Neural crest cell (in vitro differentiated cells): ENCODE measurements around the gene ATF3. TPM values are rescaled to one million over a fixed set of nuclear protein-coding genes. Genes with fewer than 3 reads are reported as not detected.
"Not testable (repeated sequence)": the region's sequence is repeated elsewhere in the genome, so short reads cannot be mapped to it uniquely, and the experiment has no call there.

Source experiments
- DNase-seq: peaks from one replicate; pipeline ENCODE4 v3.0.0; 2021; ENCODE audit warnings: low read depth, mixed read lengths, low spot score
- H3K27ac Mint-ChIP-seq: one replicate; pipeline ENCODE4 v1.8.0; 2021; ENCODE audit warnings: mild to moderate bottlenecking, mixed read lengths; ENCODE audit not compliant: unreplicated experiment
- H3K27me3 Mint-ChIP-seq: 2 replicates; pipeline ENCODE4 v1.8.0; 2021; ENCODE audit warnings: low read depth, mild to moderate bottlenecking, mixed read lengths
- H3K36me3 Mint-ChIP-seq: 2 replicates; pipeline ENCODE4 v1.8.0; 2021; ENCODE audit warnings: low read depth, mild to moderate bottlenecking, mixed read lengths
- H3K4me1 Mint-ChIP-seq: 2 replicates; pipeline ENCODE4 v1.8.0; 2021; ENCODE audit warnings: mixed read lengths
- H3K4me3 Mint-ChIP-seq: one replicate; pipeline ENCODE4 v1.8.0; 2021; ENCODE audit warnings: mild to moderate bottlenecking, mixed read lengths
- H3K9me3 Mint-ChIP-seq: 2 replicates; pipeline ENCODE4 v1.8.0; 2021; ENCODE audit warnings: mixed read lengths
- CTCF ChIP-seq: fragments of 200-600 bp; sonication (generic); conservative IDR thresholded peaks from 2 replicates; pipeline ENCODE4 v1.5.0; 2021; ENCODE audit warnings: antibody characterized with exemption, mild to moderate bottlenecking
- total RNA-seq: library from RNA; stranded (reverse); gene quantifications from 2 replicates; pipeline ENCODE4 v1.2.1, GENCODE V29; 2021

The ATF3 gene
- total RNA-seq, 1 donor from 2014 or later: 10.3 TPM

GRCh38 chr1:212633161-212633560, 24.6 kb downstream of the ATF3 start:
- no peak for DNase-seq
- H3K27me3 Mint-ChIP-seq: no peaks in the 10 kb centered on the region
- no peak for TF ChIP-seq CTCF
- no peak overlapping the region for H3K27ac Mint-ChIP-seq
- no peaks in the 10 kb centered on the region for H3K4me1 Mint-ChIP-seq
- no peaks in the 10 kb centered on the region for H3K36me3 Mint-ChIP-seq
- H3K4me3 Mint-ChIP-seq: no peak overlapping the region
- H3K9me3 Mint-ChIP-seq: peaks cover 2% of the 10 kb centered on the region

GRCh38 chr1:212634252-212634651, 25.7 kb downstream of the ATF3 start:
- no peak overlapping the region for H3K4me3 Mint-ChIP-seq
- no peaks in the 10 kb centered on the region for H3K36me3 Mint-ChIP-seq
- H3K27me3 Mint-ChIP-seq: peaks cover 3% of the 10 kb centered on the region
- H3K27ac Mint-ChIP-seq: no peak overlapping the region
- H3K9me3 Mint-ChIP-seq: peaks cover 2% of the 10 kb centered on the region
- DNase-seq: no peak
- H3K4me1 Mint-ChIP-seq: no peaks in the 10 kb centered on the region
- TF ChIP-seq CTCF: no peak

- DNase-seq: no peak
- no peaks in the 10 kb centered on the region for H3K4me1 Mint-ChIP-seq
- peaks cover 2% of the 10 kb centered on the region for H3K9me3 Mint-ChIP-seq
- H3K4me3 Mint-ChIP-seq: no peak overlapping the region
- H3K36me3 Mint-ChIP-seq: no peaks in the 10 kb centered on the region
- H3K27ac Mint-ChIP-seq: no peak overlapping the region
- no peak for TF ChIP-seq CTCF
- peaks cover 5% of the 10 kb centered on the region for H3K27me3 Mint-ChIP-seq
Measured at GRCh38 chr1:212635141-212635631, 26.6 kb downstream of the ATF3 start.

GRCh38 chr1:212637902-212638301, 29.3 kb downstream of the ATF3 start:
- Mint-ChIP-seq H3K36me3 (no peaks in the 10 kb centered on the region), H3K27me3 (peaks cover 5% of the 10 kb centered on the region), H3K4me3 (no peak overlapping the region), H3K27ac (no peak overlapping the region), H3K9me3 (peaks cover 2% of the 10 kb centered on the region), H3K4me1 (no peaks in the 10 kb centered on the region)
- TF ChIP-seq CTCF: no peak
- DNase-seq: no peak

GRCh38 chr1:212638492-212639151, 30.1 kb downstream of the ATF3 start:
- Mint-ChIP-seq H3K4me3 (no peak overlapping the region), H3K36me3 (no peaks in the 10 kb centered on the region), H3K27ac (no peak overlapping the region), H3K9me3 (peaks cover 2% of the 10 kb centered on the region), H3K4me1 (no peaks in the 10 kb centered on the region), H3K27me3 (peaks cover 5% of the 10 kb centered on the region)
- no peak for TF ChIP-seq CTCF
- no peak for DNase-seq

GRCh38 chr1:212639524-212639923, 31.0 kb downstream of the ATF3 start:
- not testable (repeated sequence) for H3K27ac Mint-ChIP-seq, H3K9me3 Mint-ChIP-seq, H3K36me3 Mint-ChIP-seq, H3K27me3 Mint-ChIP-seq, DNase-seq, H3K4me1 Mint-ChIP-seq, H3K4me3 Mint-ChIP-seq
